HepG2 (cell line): ENCODE data around the gene ABCB9. TPM values are rescaled to one million over a fixed set of nuclear protein-coding genes. Genes with fewer than 3 reads are reported as not detected.

Experiments
- ATAC-seq: fragments of 200-7000 bp; cut with Tn5 transposase; 3 replicates; pipeline ENCODE4 v1.9.1; 2020; ENCODE audit warnings: mild to moderate bottlenecking, moderate library complexity
- BruUV-seq: library from RNA; stranded (reverse); fragments of 400-500 nt; replicated peaks from 2 replicates; lab custom pipeline; 2021; lab: Mats Ljungman, UMichigan
- CTCF ChIA-PET: fragments of 300-600 bp; formaldehyde crosslinking; extraction: SDS; loops from one replicate; lab custom pipeline; 2021; ENCODE audit warnings: low total read pairs, inconsistent platforms, low intra/inter-chr PET ratio; lab: Yijun Ruan, JAX
- POLR2A ChIA-PET: fragments of 350-600 bp; sonication (Branson Sonifier 250); formaldehyde crosslinking; loops from one replicate; lab custom pipeline; 2020; ENCODE audit warnings: antibody characterized with exemption, inconsistent platforms; lab: Yijun Ruan, JAX
- DNase-seq: peaks from one replicate; pipeline ENCODE4 v3.0.0-alpha.2; 2015; ENCODE audit warnings: low spot score
- FAIRE-seq: peaks from 3 replicates; lab custom pipeline; 2011; peaks lifted over from hg19 to GRCh38; lab: Jason Lieb, UNC
- H2AFZ ChIP-seq: one replicate; pipeline ENCODE4 v1.6.1; 2011; ENCODE audit warnings: low read length, inconsistent platforms
- H3K27ac ChIP-seq: fragments of 300-600 bp; 3 replicates; pipeline ENCODE4 v1.8.0; 2011; ENCODE audit warnings: mixed run types, mild to moderate bottlenecking, mixed read lengths, low read length, inconsistent platforms; ENCODE audit not compliant: insufficient read depth; ENCODE audit errors: extremely low read length
- H3K27me3 ChIP-seq, 2 experiments: fragments of 200-600 bp in 1 of 2; 2 replicates in 1 of 2; 3 replicates in 1 of 2; pipeline versions ENCODE4 v1.6.0 to v1.8.0; 2011; ENCODE audit warnings: low read length in 2 of 2, mild to moderate bottlenecking in 2 of 2, moderate library complexity in 2 of 2, inconsistent platforms in 1 of 2; ENCODE audit not compliant: insufficient read depth in 2 of 2, control insufficient read depth in 1 of 2
- H3K36me3 ChIP-seq, 2 experiments: fragments of 200-600 bp in 1 of 2; replicated peaks in 1 of 2; 2 replicates in 1 of 2; 3 replicates in 1 of 2; pipeline versions ENCODE4 v1.5.1 to v1.8.0; 2011; ENCODE audit warnings: low read length in 2 of 2, inconsistent platforms in 1 of 2; ENCODE audit not compliant: insufficient read depth in 2 of 2, control insufficient read depth in 1 of 2
- H3K4me1 ChIP-seq: 2 replicates; pipeline ENCODE4 v1.5.1; 2012; ENCODE audit warnings: low read length, inconsistent platforms; ENCODE audit not compliant: insufficient read depth
- H3K4me2 ChIP-seq: 2 replicates; pipeline ENCODE4 v1.6.0; 2011; ENCODE audit warnings: low read depth, low read length, inconsistent platforms
- H3K4me3 ChIP-seq, 3 experiments: fragments of 200-600 bp in 1 of 3; sonication (generic), shearing (Covaris generic) in 1 of 3; replicated peaks in 1 of 3; 2 replicates each; pipeline ENCODE4 v1.5.1; 2011 to 2016; ENCODE audit warnings: low read length in 3 of 3, inconsistent platforms in 2 of 3, low read depth in 2 of 3, mild to moderate bottlenecking in 2 of 3, control low read depth in 1 of 3, mixed read lengths in 1 of 3; ENCODE audit not compliant: insufficient read depth in 1 of 3
- H3K79me2 ChIP-seq: one replicate; pipeline ENCODE4 v1.6.1; 2011; ENCODE audit warnings: low read length, inconsistent platforms; ENCODE audit not compliant: insufficient read depth
- H3K9ac ChIP-seq: 2 replicates; pipeline ENCODE4 v1.6.0; 2011; ENCODE audit warnings: mild to moderate bottlenecking, low read depth, low read length, inconsistent platforms; ENCODE audit not compliant: insufficient read depth
- H3K9me3 ChIP-seq: 2 replicates; pipeline ENCODE4 v1.5.1; 2012; ENCODE audit warnings: mild to moderate bottlenecking, low read length
- H4K20me1 ChIP-seq: 2 replicates; pipeline ENCODE4 v1.6.0; 2011; ENCODE audit warnings: inconsistent platforms, mild to moderate bottlenecking, low read length, moderate library complexity; ENCODE audit not compliant: insufficient read depth
- AGO2 ChIP-seq: fragments of 200-400 bp; formaldehyde crosslinking; optimal IDR thresholded peaks from 2 replicates; pipeline ENCODE3; 2017; ENCODE audit warnings: mild to moderate bottlenecking, low read depth, low read length, moderate library complexity
- CHD2 ChIP-seq: IDR thresholded peaks from 2 replicates; pipeline ENCODE4 v1.6.1; 2011; ENCODE audit warnings: low read depth, low read length, improper control_type of control experiment
- CSRNP1 ChIP-seq: sonication (generic); formaldehyde crosslinking; IDR thresholded peaks from 2 replicates; pipeline ENCODE4 v1.8.1; 2023; ENCODE audit warnings: mild to moderate bottlenecking, missing genetic modification reagents
- NCOA1 ChIP-seq: sonication (generic); formaldehyde crosslinking; IDR thresholded peaks from 2 replicates; pipeline ENCODE4 v1.9.0; 2021; ENCODE audit warnings: missing genetic modification reagents
- PATZ1 ChIP-seq: sonication (generic); formaldehyde crosslinking; IDR thresholded peaks from 2 replicates; pipeline ENCODE4 v1.4.0; 2020; ENCODE audit warnings: missing genetic modification reagents
- RFX1 ChIP-seq: fragments of 450-650 bp; IDR thresholded peaks from 2 replicates; pipeline ENCODE4 v1.6.1; 2017
- SRSF1 ChIP-seq: fragments of 200-400 bp; formaldehyde crosslinking; optimal IDR thresholded peaks from 2 replicates; pipeline ENCODE3; 2017; ENCODE audit warnings: mild to moderate bottlenecking, low read depth, low read length, moderate library complexity
- ZBTB25 ChIP-seq: IDR thresholded peaks from 2 replicates; pipeline ENCODE4 v1.6.1; 2018; ENCODE audit warnings: missing genetic modification reagents
- ZNF33A ChIP-seq: sonication (generic); formaldehyde crosslinking; IDR thresholded peaks from 2 replicates; pipeline ENCODE4 v1.5.1; 2020; ENCODE audit warnings: missing genetic modification reagents, mild to moderate bottlenecking, moderate library complexity, borderline replicate concordance
- ZNF564 ChIP-seq: sonication (generic); formaldehyde crosslinking; IDR thresholded peaks from 2 replicates; pipeline ENCODE4 v1.8.1; 2023; ENCODE audit warnings: mild to moderate bottlenecking, missing genetic modification reagents
- WGBS: methylation state at CpG from one replicate; pipeline ENCODE4 v1.1.6; 2017; ENCODE audit warnings: low lambda C conversion rate; 5-methylcytosine and 5-hydroxymethylcytosine counted together
- in situ Hi-C: cut with HindIII; loops from 2 replicates; pipeline ENCODE4 v1.10.0; 2017; ENCODE audit warnings: low pct_unique_long_range_greater_than_20kb; ENCODE audit not compliant: extremely low pct_ligation_motif_present
- intact Hi-C: fragments of 100-400 bp; cut with micrococcal nuclease; formaldehyde crosslinking; loops from one replicate; pipeline ENCODE4 v1.10.0; 2022; ENCODE audit not compliant: unreplicated experiment
- polyA plus RNA-seq, 8 experiments: library from polyadenylated mRNA; depleted of rRNA in 3 of 8; stranded (reverse) in 7 of 8; unstranded in 1 of 8; fragments of >200 nt; fragmentation: Illumina TruSeq in 4 of 8; extraction: Trizol in 4 of 8; gene quantifications; 2 replicates each; pipeline versions ENCODE4 v1.2.1 to v1.2.3, GENCODE V29; 2011 to 2016; ENCODE audit warnings: low read depth in 4 of 8, missing spikeins in 1 of 8, mixed read lengths in 1 of 8; ENCODE audit not compliant: insufficient read depth in 1 of 8
- total RNA-seq, 5 experiments: library from RNA; depleted of rRNA; stranded (reverse); fragments of >200 nt; fragmentation: Illumina TruSeq; extraction: Trizol; gene quantifications; 2 replicates each; pipeline ENCODE4 v1.2.3, GENCODE V29; 2016; ENCODE audit warnings: low read depth in 1 of 5
- TF ChIP-seq, protein P1 (sequence below): sonication (generic); IDR thresholded peaks from 2 replicates; pipeline ENCODE4 v1.6.1; 2016; ENCODE audit warnings: low read depth, borderline replicate concordance
- TF ChIP-seq, protein P2 (sequence below): sonication (generic); formaldehyde crosslinking; IDR thresholded peaks from 2 replicates; pipeline ENCODE4 v1.8.1; 2023; ENCODE audit warnings: mild to moderate bottlenecking, missing genetic modification reagents
- TF ChIP-seq, protein P3 (sequence below): sonication (generic); formaldehyde crosslinking; IDR thresholded peaks from 2 replicates; pipeline ENCODE4 v1.4.0; 2020; ENCODE audit warnings: missing genetic modification reagents, borderline replicate concordance
- TF ChIP-seq, protein P4 (sequence below): sonication (generic); formaldehyde crosslinking; IDR thresholded peaks from 2 replicates; pipeline ENCODE4 v1.5.1; 2020; ENCODE audit warnings: missing genetic modification reagents, mild to moderate bottlenecking, borderline replicate concordance
- TF ChIP-seq, protein P5 (sequence below): IDR thresholded peaks from 2 replicates; pipeline ENCODE4 v1.6.1; 2016; ENCODE audit warnings: low read depth, borderline replicate concordance

The ABCB9 gene
- total and polyA plus RNA-seq, 2 of the 13 experiments (the other 11 are each of a cell fraction or from before 2014, with no cell fraction given), result 5.1 to 6.0 TPM

GRCh38 chr12:122929148-122929538 is 37.1 kb downstream of the ABCB9 start:
- 96% methylated on average over 13 of the region's 14 CpGs for WGBS
- H3K4me2 ChIP-seq, result no peak overlapping the region
- DNase-seq, result no peak
- no peaks in the 10 kb centered on the region for H4K20me1 ChIP-seq
- no peaks in the 10 kb centered on the region for H3K9me3 ChIP-seq
- H3K36me3 ChIP-seq, result no peaks in the 10 kb centered on the region
- ATAC-seq, result no peak
- H3K4me1 ChIP-seq, result peaks cover 9% of the 10 kb centered on the region; the same call in 1 of the 2 replicates
- ChIA-PET POLR2A (no interaction called here), CTCF (no interaction called here)
- no peak overlapping the region for H3K4me3 ChIP-seq
- no peaks in the 10 kb centered on the region for H3K27me3 ChIP-seq
- intact Hi-C loops, result no loop called here
- no TSS peak for BruUV-seq
- no peak for FAIRE-seq
- H3K9ac ChIP-seq, result no peak overlapping the region
- no peak overlapping the region for H2AFZ ChIP-seq
- no peaks in the 10 kb centered on the region for H3K79me2 ChIP-seq
- in situ Hi-C loops, result no loop called here
- H3K27ac ChIP-seq, result no peak overlapping the region
- TF ChIP-seq RFX1, result no peak
- TF ChIP-seq, protein P1, sequence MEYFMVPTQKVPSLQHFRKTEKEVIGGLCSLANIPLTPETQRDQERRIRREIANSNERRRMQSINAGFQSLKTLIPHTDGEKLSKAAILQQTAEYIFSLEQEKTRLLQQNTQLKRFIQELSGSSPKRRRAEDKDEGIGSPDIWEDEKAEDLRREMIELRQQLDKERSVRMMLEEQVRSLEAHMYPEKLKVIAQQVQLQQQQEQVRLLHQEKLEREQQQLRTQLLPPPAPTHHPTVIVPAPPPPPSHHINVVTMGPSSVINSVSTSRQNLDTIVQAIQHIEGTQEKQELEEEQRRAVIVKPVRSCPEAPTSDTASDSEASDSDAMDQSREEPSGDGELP, result no peak
- TF ChIP-seq ZNF33A (CRISPR knock-in tag), result no peak
- TF ChIP-seq, protein P2, sequence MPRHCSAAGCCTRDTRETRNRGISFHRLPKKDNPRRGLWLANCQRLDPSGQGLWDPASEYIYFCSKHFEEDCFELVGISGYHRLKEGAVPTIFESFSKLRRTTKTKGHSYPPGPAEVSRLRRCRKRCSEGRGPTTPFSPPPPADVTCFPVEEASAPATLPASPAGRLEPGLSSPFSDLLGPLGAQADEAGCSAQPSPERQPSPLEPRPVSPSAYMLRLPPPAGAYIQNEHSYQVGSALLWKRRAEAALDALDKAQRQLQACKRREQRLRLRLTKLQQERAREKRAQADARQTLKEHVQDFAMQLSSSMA (CRISPR knock-in tag), result no peak
- TF ChIP-seq CHD2, result no peak
- TF ChIP-seq SRSF1, result no peak
- no peak for TF ChIP-seq PATZ1 (CRISPR knock-in tag)
- TF ChIP-seq, protein P3, sequence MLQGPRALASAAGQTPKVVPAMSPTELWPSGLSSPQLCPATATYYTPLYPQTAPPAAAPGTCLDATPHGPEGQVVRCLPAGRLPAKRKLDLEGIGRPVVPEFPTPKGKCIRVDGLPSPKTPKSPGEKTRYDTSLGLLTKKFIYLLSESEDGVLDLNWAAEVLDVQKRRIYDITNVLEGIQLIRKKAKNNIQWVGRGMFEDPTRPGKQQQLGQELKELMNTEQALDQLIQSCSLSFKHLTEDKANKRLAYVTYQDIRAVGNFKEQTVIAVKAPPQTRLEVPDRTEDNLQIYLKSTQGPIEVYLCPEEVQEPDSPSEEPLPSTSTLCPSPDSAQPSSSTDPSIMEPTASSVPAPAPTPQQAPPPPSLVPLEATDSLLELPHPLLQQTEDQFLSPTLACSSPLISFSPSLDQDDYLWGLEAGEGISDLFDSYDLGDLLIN (CRISPR knock-in tag), result no peak
- TF ChIP-seq, protein P4, sequence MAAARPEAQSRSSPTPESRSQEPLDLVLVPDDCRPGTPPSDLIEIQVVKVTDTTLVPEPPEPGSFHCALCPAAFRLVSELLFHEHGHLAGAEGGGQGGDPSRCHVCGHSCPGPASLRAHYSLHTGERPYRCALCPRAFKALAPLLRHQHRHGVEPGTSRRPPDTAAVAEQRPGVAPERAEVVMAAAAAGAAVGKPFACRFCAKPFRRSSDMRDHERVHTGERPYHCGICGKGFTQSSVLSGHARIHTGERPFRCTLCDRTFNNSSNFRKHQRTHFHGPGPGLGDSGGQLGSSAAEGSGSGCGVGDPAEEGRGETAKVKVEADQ (CRISPR knock-in tag), result no peak
- TF ChIP-seq AGO2, result no peak
- no peak for TF ChIP-seq NCOA1 (CRISPR knock-in tag)
- TF ChIP-seq ZNF564 (CRISPR knock-in tag), result no peak
- no peak for TF ChIP-seq CSRNP1 (CRISPR knock-in tag)
- TF ChIP-seq ZBTB25 (CRISPR knock-in tag), result no peak
- TF ChIP-seq, protein P5, sequence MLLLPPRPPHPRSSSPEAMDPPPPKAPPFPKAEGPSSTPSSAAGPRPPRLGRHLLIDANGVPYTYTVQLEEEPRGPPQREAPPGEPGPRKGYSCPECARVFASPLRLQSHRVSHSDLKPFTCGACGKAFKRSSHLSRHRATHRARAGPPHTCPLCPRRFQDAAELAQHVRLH (CRISPR knock-in tag), result no peak
